MM.1S (cell line): ENCODE data around the gene CD46.
A peak's percentile ranks its signal among the peaks of the same experiment; 100 is the strongest.
"Not testable (repeated sequence)": the region's sequence is repeated elsewhere in the genome, so short reads cannot be mapped to it uniquely, and the experiment has no call there.

Source experiments
- DNase-seq: peaks from one replicate; pipeline ENCODE4 v3.0.0-alpha.2; 2015
- H2AFZ ChIP-seq: fragments of 300-600 bp; sonication (generic); 2 replicates; pipeline ENCODE4 v1.6.0; 2016; ENCODE audit warnings: antibody characterized with exemption, low read length
- H3F3A ChIP-seq: fragments of 300-600 bp; sonication (generic); 2 replicates; pipeline ENCODE4 v1.6.1; 2016; ENCODE audit warnings: mild to moderate bottlenecking, antibody characterized with exemption, low read length, moderate library complexity, mixed read lengths; ENCODE audit not compliant: insufficient read depth
- H3K27ac ChIP-seq: fragments of 300-600 bp; sonication (generic); 2 replicates; pipeline ENCODE4 v1.5.1; 2016; ENCODE audit warnings: mild to moderate bottlenecking, low read length
- H3K27me3 ChIP-seq: fragments of 300-600 bp; sonication (generic); replicated peaks from 2 replicates; pipeline ENCODE4 v1.6.0; 2016; ENCODE audit warnings: low read length; ENCODE audit not compliant: insufficient read depth
- H3K36me3 ChIP-seq: fragments of 300-600 bp; sonication (generic); replicated peaks from 2 replicates; pipeline ENCODE4 v1.6.1; 2016; ENCODE audit warnings: mild to moderate bottlenecking, low read length, mixed read lengths; ENCODE audit not compliant: insufficient read depth
- H3K4me1 ChIP-seq: fragments of 300-600 bp; sonication (generic); 2 replicates; pipeline ENCODE4 v1.6.1; 2016; ENCODE audit warnings: low read length, mixed read lengths
- H3K4me2 ChIP-seq: fragments of 300-600 bp; sonication (generic); 2 replicates; pipeline ENCODE4 v1.6.0; 2016; ENCODE audit warnings: low read depth, low read length
- H3K4me3 ChIP-seq: fragments of 300-600 bp; sonication (generic); 2 replicates; pipeline ENCODE4 v1.5.1; 2016; ENCODE audit warnings: low read length, mixed read lengths
- H3K79me2 ChIP-seq: fragments of 300-600 bp; sonication (generic); 2 replicates; pipeline ENCODE4 v1.6.1; 2016; ENCODE audit warnings: mixed run types, low read length, mixed read lengths
- H3K9ac ChIP-seq: fragments of 300-600 bp; sonication (generic); 2 replicates; pipeline ENCODE4 v1.6.1; 2016; ENCODE audit warnings: low read length, mixed read lengths
- H3K9me2 ChIP-seq: fragments of 300-600 bp; sonication (generic); replicated peaks from 2 replicates; pipeline ENCODE4 v1.6.1; 2016; ENCODE audit warnings: mild to moderate bottlenecking, low read length, mixed read lengths; ENCODE audit not compliant: insufficient read depth
- H3K9me3 ChIP-seq: fragments of 300-600 bp; sonication (generic); replicated peaks from 2 replicates; pipeline ENCODE4 v1.6.1; 2016; ENCODE audit warnings: mild to moderate bottlenecking, low read length, mixed read lengths; ENCODE audit not compliant: insufficient read depth
- H4K20me1 ChIP-seq: fragments of 300-600 bp; sonication (generic); 2 replicates; pipeline ENCODE4 v1.6.1; 2016; ENCODE audit warnings: mild to moderate bottlenecking, low read length, moderate library complexity, mixed read lengths; ENCODE audit not compliant: insufficient read depth
- CTCF ChIP-seq: fragments of 300-600 bp; sonication (generic); IDR thresholded peaks from 2 replicates; pipeline ENCODE4 v1.5.1; 2016; ENCODE audit warnings: antibody characterized with exemption, low read length, mixed read lengths
- EZH2 ChIP-seq: fragments of 300-600 bp; sonication (generic); optimal IDR thresholded peaks from 2 replicates; pipeline ENCODE3; 2017; ENCODE audit warnings: low read depth, mild to moderate bottlenecking, antibody characterized with exemption, low read length, mixed read lengths
- EZH2phosphoT487 ChIP-seq: fragments of 300-600 bp; sonication (generic); IDR thresholded peaks from 2 replicates; pipeline ENCODE4 v1.6.1; 2018; ENCODE audit warnings: antibody characterized with exemption, low read length

The CD46 gene

GRCh38 chr1:207751790-207752455 lies at the start of gene CD46:
TSS of gene CD46 (plus strand) at chr1:207752054. CDS start at chr1:207752213, 159 bp downstream.
- Histone ChIP-seq H3K9me3 (no peaks in the 10 kb centered on the region), H3K79me2 (peaks cover 57% of the 10 kb centered on the region), H3K9ac (peak within 1 kb of the TSS; percentile 83), H2AFZ (peak within 1 kb of the TSS; percentile 74), H3K4me2 (peak within 1 kb of the TSS; percentile 82), H3K27ac (peak within 1 kb of the TSS; percentile 90), H3K9me2 (no peaks in the 10 kb centered on the region), H3K27me3 (no peaks in the 10 kb centered on the region), H4K20me1 (peaks cover 25% of the 10 kb centered on the region), H3K4me3 (peak within 1 kb of the TSS; percentile 85), H3K36me3 (no peaks in the 10 kb centered on the region), H3K4me1 (peaks cover 51% of the 10 kb centered on the region), H3F3A (peaks cover 40% of the 10 kb centered on the region)
- TF ChIP-seq CTCF (no peak), EZH2 (no peak), EZH2phosphoT487 (no peak)
- DNase-seq: peak; percentile 100

- H3K9me3 ChIP-seq: no peaks in the 10 kb centered on the region
- H3K79me2 ChIP-seq: no peaks in the 10 kb centered on the region
- DNase-seq: no peak
Measured at GRCh38 chr1:207702317-207702716, 49.5 kb upstream of the CD46 start.

GRCh38 chr1:207703712-207704111 lies 48.1 kb upstream of the CD46 start:
- Histone ChIP-seq H3K9me2 (no peaks in the 10 kb centered on the region), H3K4me1 (no peaks in the 10 kb centered on the region), H3K27me3 (no peaks in the 10 kb centered on the region), H3K27ac (no peak overlapping the region), H3K79me2 (no peaks in the 10 kb centered on the region), H3F3A (no peaks in the 10 kb centered on the region), H3K36me3 (no peaks in the 10 kb centered on the region), H3K4me2 (no peak overlapping the region), H2AFZ (no peak overlapping the region), H3K4me3 (no peak overlapping the region), H3K9ac (no peak overlapping the region), H3K9me3 (no peaks in the 10 kb centered on the region), H4K20me1 (no peaks in the 10 kb centered on the region)
- no peak for TF ChIP-seq EZH2
- no peak for DNase-seq

More at GRCh38 chr1:207702317-207702716, 49.5 kb upstream of the CD46 start:
- Histone ChIP-seq H3K27me3 (no peaks in the 10 kb centered on the region), H3F3A (no peaks in the 10 kb centered on the region), H3K4me3 (no peak overlapping the region), H3K4me1 (no peaks in the 10 kb centered on the region), H3K9ac (no peak overlapping the region), H3K36me3 (no peaks in the 10 kb centered on the region), H3K9me2 (no peaks in the 10 kb centered on the region), H3K4me2 (no peak overlapping the region), H3K27ac (no peak overlapping the region), H4K20me1 (no peaks in the 10 kb centered on the region), H2AFZ (no peak overlapping the region)
- TF ChIP-seq CTCF: no peak
- no peak for TF ChIP-seq EZH2phosphoT487
- no peak for TF ChIP-seq EZH2

GRCh38 chr1:207708004-207708403 lies 43.9 kb upstream of the CD46 start:
- not testable (repeated sequence) for H3K9me2 ChIP-seq, H3K9me3 ChIP-seq, H3K4me3 ChIP-seq, H4K20me1 ChIP-seq, H3F3A ChIP-seq, H3K4me1 ChIP-seq, H3K36me3 ChIP-seq, H2AFZ ChIP-seq, H3K4me2 ChIP-seq, H3K9ac ChIP-seq, H3K27me3 ChIP-seq, DNase-seq, H3K27ac ChIP-seq, H3K79me2 ChIP-seq
